ENCODE data around the gene MTFMT.

MTFMT gene

GRCh38 chr15:65049418-65049840 is 20.0 kb upstream of the MTFMT start:
- TF ChIP-seq CTCF (IDR thresholded peaks at IDR 0.05): no peak

- no peak for TF ChIP-seq CTCF (IDR thresholded peaks at IDR 0.05)
Observed at GRCh38 chr15:65048241-65048640, 18.8 kb upstream of the MTFMT start.

GRCh38 chr15:65044724-65045481 is 15.5 kb upstream of the MTFMT start, which contains the start of gene SLC51B:
Gene SLC51B (plus strand): TSS chr15:65045387. CDS start chr15:65050005, 4,618 bp downstream.
- TF ChIP-seq CTCF (IDR thresholded peaks at IDR 0.05): no peak

- TF ChIP-seq CTCF (IDR thresholded peaks at IDR 0.05): no peak
Observed at GRCh38 chr15:65042776-65043327, 13.4 kb upstream of the MTFMT start.

- TF ChIP-seq CTCF (IDR thresholded peaks at IDR 0.05): no peak
Observed at GRCh38 chr15:65041787-65042186, 12.3 kb upstream of the MTFMT start.

- TF ChIP-seq CTCF (IDR thresholded peaks at IDR 0.05): no peak
Observed at GRCh38 chr15:65040461-65040860, 11.0 kb upstream of the MTFMT start.

- TF ChIP-seq CTCF (IDR thresholded peaks at IDR 0.05): no peak
Observed at GRCh38 chr15:65038836-65039235, 9.4 kb upstream of the MTFMT start.

Data from LNCAP (cell line).